ENCODE results near the gene GJB5. TPM values are rescaled to one million over a fixed set of nuclear protein-coding genes. Genes with fewer than 3 reads are reported as not detected.

The GJB5 gene
- total RNA-seq = 1 to 10 TPM in 1 of 3 donors, under 1 TPM in 1, not detected in 1; 0.73 to 1.3 TPM

DNA sequence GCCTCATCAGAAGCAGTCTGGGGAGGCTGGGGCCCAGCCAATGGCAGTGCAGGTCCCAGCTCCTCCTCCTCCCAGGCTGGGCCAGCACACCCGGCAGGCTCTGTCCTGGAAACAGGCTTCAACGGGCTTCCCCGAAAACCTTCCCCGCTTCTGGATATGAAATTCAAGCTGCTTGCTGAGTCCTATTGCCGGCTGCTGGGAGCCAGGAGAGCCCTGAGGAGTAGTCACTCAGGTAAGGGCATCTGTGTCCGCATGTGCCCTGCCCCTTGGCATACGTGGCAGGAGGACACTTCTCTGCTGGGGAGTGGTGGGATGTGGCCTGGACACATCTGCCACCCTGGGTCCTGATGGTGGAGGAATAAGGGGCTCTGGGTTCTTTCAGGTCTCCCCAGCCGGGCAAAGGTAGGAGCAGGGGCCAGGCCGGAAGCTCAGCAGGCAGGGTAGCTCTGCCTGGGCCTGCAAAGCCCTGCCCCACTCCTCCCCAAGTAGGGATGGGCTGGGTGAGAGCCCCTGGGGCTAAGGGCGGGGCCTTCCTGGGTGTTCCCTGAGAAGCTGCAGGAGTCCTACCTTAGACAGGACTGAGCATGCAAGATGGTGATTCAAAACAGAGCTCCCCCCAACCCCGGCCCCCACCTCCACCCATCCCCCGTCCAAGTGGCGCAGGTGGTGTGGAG is at the start of gene GJB5:
Gene GJB5 (plus strand): TSS at position 84 of the 674 bp plus-strand sequence. CDS start 2,284 bp downstream, outside the sequence.
- peak in 1 of 2 donors; percentile 41 for DNase-seq (ENCODE audit: low spot score in 2 of 2)
- intact Hi-C loops (cut with DNase I; ENCODE audit: low total_unique reads) = no loop called here
- Histone ChIP-seq H3K27ac (peak within 1 kb of the TSS; percentile 65 to 88), H3K4me1 (no peaks in the 10 kb centered on the region), H3K4me3 (peak within 1 kb of the TSS in 2 of 3 donors; percentile 8 to 51), H3K36me3 (no peaks in the 10 kb centered on the region), H3K27me3 (no peaks in the 10 kb centered on the region), H3K9me3 (no peaks in the 10 kb centered on the region)
- TF ChIP-seq POLR2AphosphoS5 (IDR thresholded peaks at IDR 0.05) (no peak), POLR2A (IDR thresholded peaks at IDR 0.05) (no peak)
- TF ChIP-seq, protein P1, sequence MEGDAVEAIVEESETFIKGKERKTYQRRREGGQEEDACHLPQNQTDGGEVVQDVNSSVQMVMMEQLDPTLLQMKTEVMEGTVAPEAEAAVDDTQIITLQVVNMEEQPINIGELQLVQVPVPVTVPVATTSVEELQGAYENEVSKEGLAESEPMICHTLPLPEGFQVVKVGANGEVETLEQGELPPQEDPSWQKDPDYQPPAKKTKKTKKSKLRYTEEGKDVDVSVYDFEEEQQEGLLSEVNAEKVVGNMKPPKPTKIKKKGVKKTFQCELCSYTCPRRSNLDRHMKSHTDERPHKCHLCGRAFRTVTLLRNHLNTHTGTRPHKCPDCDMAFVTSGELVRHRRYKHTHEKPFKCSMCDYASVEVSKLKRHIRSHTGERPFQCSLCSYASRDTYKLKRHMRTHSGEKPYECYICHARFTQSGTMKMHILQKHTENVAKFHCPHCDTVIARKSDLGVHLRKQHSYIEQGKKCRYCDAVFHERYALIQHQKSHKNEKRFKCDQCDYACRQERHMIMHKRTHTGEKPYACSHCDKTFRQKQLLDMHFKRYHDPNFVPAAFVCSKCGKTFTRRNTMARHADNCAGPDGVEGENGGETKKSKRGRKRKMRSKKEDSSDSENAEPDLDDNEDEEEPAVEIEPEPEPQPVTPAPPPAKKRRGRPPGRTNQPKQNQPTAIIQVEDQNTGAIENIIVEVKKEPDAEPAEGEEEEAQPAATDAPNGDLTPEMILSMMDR (IDR thresholded peaks at IDR 0.05) = no peak

DNA sequence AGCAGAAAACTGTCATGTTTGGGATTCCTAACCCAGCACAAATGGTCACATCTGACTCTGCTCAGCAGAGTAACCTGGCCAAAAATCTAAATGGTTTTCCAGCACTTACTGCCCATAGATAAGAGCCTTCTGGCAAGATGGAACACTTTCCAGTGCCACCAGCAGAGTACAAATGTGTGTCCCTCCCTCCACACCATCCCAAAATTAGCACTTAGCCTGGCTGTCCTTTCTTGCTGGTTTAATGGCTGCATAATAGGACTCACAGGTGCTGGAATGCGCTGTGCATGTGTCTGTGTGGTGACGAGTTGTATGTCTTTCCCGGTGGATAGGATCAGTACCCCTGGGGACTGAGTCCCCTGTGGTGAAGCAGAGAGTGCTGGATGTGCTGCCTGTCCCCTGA is 49.8 kb upstream of the GJB5 start:
- Histone ChIP-seq H3K4me1 (no peaks in the 10 kb centered on the region), H3K27ac (no peak overlapping the region), H3K4me3 (no peak overlapping the region), H3K36me3 (no peaks in the 10 kb centered on the region), H3K27me3 (peaks cover 0 to 13% of the 10 kb centered on the region in 2 donors), H3K9me3 (no peaks in the 10 kb centered on the region)
- intact Hi-C loops (cut with DNase I; ENCODE audit: low total_unique reads) = no loop called here
- DNase-seq (ENCODE audit: low spot score in 2 of 2) = no peak
- TF ChIP-seq, protein P1 (IDR thresholded peaks at IDR 0.05) = no peak
- TF ChIP-seq POLR2AphosphoS5 (IDR thresholded peaks at IDR 0.05) (no peak), POLR2A (IDR thresholded peaks at IDR 0.05) (no peak)

DNA sequence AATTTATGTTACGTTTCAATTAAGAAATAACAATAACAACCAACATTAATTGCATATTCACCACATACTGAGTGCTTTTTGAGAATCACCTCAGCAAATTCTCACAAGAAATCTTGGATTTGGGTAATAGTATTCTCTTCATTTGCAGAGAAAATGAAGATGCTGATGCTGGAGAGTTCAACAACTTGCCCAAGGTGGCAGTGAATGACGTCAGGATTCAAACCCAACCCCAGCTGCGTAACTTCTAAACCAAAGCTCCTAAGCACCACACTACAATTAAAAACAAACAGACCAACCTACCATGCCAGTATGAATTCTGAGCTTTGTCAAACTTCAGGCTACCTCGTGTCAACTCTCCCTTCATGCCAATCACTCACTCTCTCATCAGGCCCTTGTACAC is 46.7 kb upstream of the GJB5 start:
- no peaks in the 10 kb centered on the region for H3K4me1 ChIP-seq
- H3K4me3 ChIP-seq = no peak overlapping the region
- TF ChIP-seq, protein P1 (IDR thresholded peaks at IDR 0.05) = no peak
- TF ChIP-seq POLR2AphosphoS5 (IDR thresholded peaks at IDR 0.05) (no peak), POLR2A (IDR thresholded peaks at IDR 0.05) (no peak)
- no peaks in the 10 kb centered on the region for H3K9me3 ChIP-seq
- no peak overlapping the region for H3K27ac ChIP-seq
- peaks cover 0 to 13% of the 10 kb centered on the region in 2 donors for H3K27me3 ChIP-seq
- DNase-seq (ENCODE audit: low spot score in 2 of 2) = no peak
- H3K36me3 ChIP-seq = no peaks in the 10 kb centered on the region
- intact Hi-C loops (cut with DNase I; ENCODE audit: low total_unique reads) = no loop called here

DNA sequence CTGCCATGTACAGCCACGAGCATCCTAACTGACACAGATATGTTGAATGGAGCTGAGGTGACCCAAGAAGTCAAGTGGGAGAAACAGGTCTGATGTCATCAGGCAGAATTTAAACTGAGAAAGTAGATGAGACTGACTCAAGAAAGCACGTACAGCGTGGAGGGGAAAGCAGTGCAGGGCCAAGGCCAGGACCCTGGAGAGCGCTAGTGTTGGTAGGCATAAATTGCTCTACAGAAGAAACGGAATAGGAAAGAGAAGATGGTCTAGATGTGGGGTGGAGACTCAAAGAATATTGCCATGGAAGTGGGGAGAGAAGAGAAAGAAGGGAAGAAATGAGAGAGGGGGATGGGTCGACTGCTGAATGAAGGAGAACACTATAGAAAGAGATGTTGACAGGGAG is 45.3 kb upstream of the GJB5 start:
- intact Hi-C loops (cut with DNase I; ENCODE audit: low total_unique reads) = no loop called here
- Histone ChIP-seq H3K27me3 (peaks cover 0 to 9% of the 10 kb centered on the region in 2 donors), H3K9me3 (no peaks in the 10 kb centered on the region), H3K36me3 (no peaks in the 10 kb centered on the region), H3K27ac (no peak overlapping the region), H3K4me1 (no peaks in the 10 kb centered on the region), H3K4me3 (no peak overlapping the region)
- no peak for DNase-seq (ENCODE audit: low spot score in 2 of 2)
- TF ChIP-seq POLR2A (IDR thresholded peaks at IDR 0.05) = no peak
- TF ChIP-seq, protein P1 (IDR thresholded peaks at IDR 0.05) = no peak
- no peak for TF ChIP-seq POLR2AphosphoS5 (IDR thresholded peaks at IDR 0.05)

DNA sequence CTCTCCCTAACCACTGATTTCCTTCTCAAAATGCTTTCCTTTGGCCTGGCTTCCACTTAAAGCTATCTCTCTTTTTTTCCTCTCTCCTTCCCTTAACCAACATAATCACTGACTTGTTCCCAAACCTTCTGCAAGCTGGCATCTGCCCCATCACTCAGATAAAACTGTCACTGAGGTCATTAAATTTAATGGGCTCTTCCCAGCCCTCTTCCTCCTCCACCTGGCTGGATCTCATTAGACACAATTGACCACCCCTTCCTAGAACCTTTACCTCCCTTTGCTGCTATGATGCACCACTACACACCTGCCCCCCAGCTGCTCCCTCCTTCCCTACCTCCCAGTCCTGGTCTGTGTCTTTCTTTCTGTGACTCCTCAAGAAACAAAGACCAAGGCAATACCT is 44.0 kb upstream of the GJB5 start:
- no peak for DNase-seq (ENCODE audit: low spot score in 2 of 2)
- H3K27me3 ChIP-seq = peaks cover 0 to 5% of the 10 kb centered on the region in 2 donors
- H3K27ac ChIP-seq = no peak overlapping the region
- intact Hi-C loops (cut with DNase I; ENCODE audit: low total_unique reads) = no loop called here
- H3K36me3 ChIP-seq = no peaks in the 10 kb centered on the region
- no peaks in the 10 kb centered on the region for H3K4me1 ChIP-seq
- TF ChIP-seq, protein P1 (IDR thresholded peaks at IDR 0.05) = no peak
- TF ChIP-seq POLR2A (IDR thresholded peaks at IDR 0.05) = no peak
- no peak for TF ChIP-seq POLR2AphosphoS5 (IDR thresholded peaks at IDR 0.05)
- H3K9me3 ChIP-seq = no peaks in the 10 kb centered on the region
- no peak overlapping the region for H3K4me3 ChIP-seq

Measured in breast epithelium (tissue), 4 donors.